A673 (cell line): ENCODE measurements around the gene C9orf85.

Experiments used
- CTCF ChIP-seq: fragments of 300-800, 200-600 bp; sonication (generic); conservative IDR thresholded peaks from 2 replicates; pipeline ENCODE4 v1.5.1; 2017; ENCODE audit warnings: low read depth, mild to moderate bottlenecking, antibody characterized with exemption, low read length, moderate library complexity, mixed read lengths
- EZH2 ChIP-seq: fragments of 200-600 bp; sonication (generic); IDR thresholded peaks from 2 replicates; pipeline ENCODE4 v1.6.1; 2017; ENCODE audit warnings: borderline replicate concordance, low read depth, mild to moderate bottlenecking, mixed read lengths, antibody characterized with exemption, low read length; ENCODE audit not compliant: poor library complexity, severe bottlenecking

GRCh38 chr9:71863631-71864030, 47.8 kb upstream of the C9orf85 start:
- TF ChIP-seq CTCF (no peak), EZH2 (no peak)
